ENCODE data around the gene SYTL1. TPM values are rescaled to one million over a fixed set of nuclear protein-coding genes. Genes with fewer than 3 reads are reported as not detected.

The SYTL1 gene
- total RNA-seq, 2 donors from 2014 or later, result 6.7 to 7.5 TPM

GRCh38 chr1:27332536-27333281 lies 9.1 kb upstream of the SYTL1 start:
- Histone ChIP-seq H3K36me3 (ENCODE audit: control insufficient read depth, insufficient read depth, low read length) (peaks cover 47% of the 10 kb centered on the region), H3K27ac (ENCODE audit: low read depth, low read length) (no peak overlapping the region), H3K9me3 (ENCODE audit: control insufficient read depth, low read length) (no peaks in the 10 kb centered on the region), H3K4me3 (ENCODE audit: low read length) (no peak overlapping the region), H3K4me1 (ENCODE audit: control insufficient read depth, insufficient read depth, low read length) (no peaks in the 10 kb centered on the region), H3K27me3 (ENCODE audit: control insufficient read depth, insufficient read depth, low read length, poor library complexity, severe bottlenecking) (no peaks in the 10 kb centered on the region), H3K9ac (ENCODE audit: extremely low read depth, low read length, poor library complexity, severe bottlenecking) (no peak overlapping the region)
- Mint-ChIP-seq H3K4me1 (no peaks in the 10 kb centered on the region), H3K36me3 (ENCODE audit: low read depth) (peaks cover 49% of the 10 kb centered on the region), H3K27ac (peak overlapping the region; percentile 13), H3K27me3 (ENCODE audit: insufficient read depth) (no peaks in the 10 kb centered on the region), H3K9me3 (no peaks in the 10 kb centered on the region), H3K4me3 (no peak overlapping the region)
- DNase-seq, result peak; percentile 90
- WGBS, 2 experiments (ENCODE audit: insufficient coverage in 1 of 2, insufficient read length in 1 of 2), result 76 to 89% methylated on average over 10 to 11 of the region's 11 CpGs
- TF ChIP-seq CTCF (conservative IDR thresholded peaks at IDR 0.05), result peak; percentile 97

GRCh38 chr1:27333717-27334279 lies 8.0 kb upstream of the SYTL1 start:
- DNase-seq, result peak; percentile 33
- Mint-ChIP-seq H3K27ac (no peak overlapping the region), H3K4me3 (no peak overlapping the region), H3K36me3 (ENCODE audit: low read depth) (peaks cover 49% of the 10 kb centered on the region), H3K4me1 (no peaks in the 10 kb centered on the region), H3K27me3 (ENCODE audit: insufficient read depth) (no peaks in the 10 kb centered on the region), H3K9me3 (no peaks in the 10 kb centered on the region)
- Histone ChIP-seq H3K27ac (ENCODE audit: low read depth, low read length) (no peak overlapping the region), H3K27me3 (ENCODE audit: control insufficient read depth, insufficient read depth, low read length, poor library complexity, severe bottlenecking) (no peaks in the 10 kb centered on the region), H3K36me3 (ENCODE audit: control insufficient read depth, insufficient read depth, low read length) (peaks cover 41% of the 10 kb centered on the region), H3K9ac (ENCODE audit: extremely low read depth, low read length, poor library complexity, severe bottlenecking) (no peak overlapping the region), H3K9me3 (ENCODE audit: control insufficient read depth, low read length) (no peaks in the 10 kb centered on the region), H3K4me3 (ENCODE audit: low read length) (no peak overlapping the region), H3K4me1 (ENCODE audit: control insufficient read depth, insufficient read depth, low read length) (no peaks in the 10 kb centered on the region)
- WGBS, 2 experiments (ENCODE audit: insufficient coverage in 1 of 2, insufficient read length in 1 of 2), result 95 to 97% methylated on average over 16 to 17 of the region's 17 CpGs
- TF ChIP-seq CTCF (conservative IDR thresholded peaks at IDR 0.05), result no peak

- no peak overlapping the region for H3K27ac ChIP-seq (ENCODE audit: low read depth, low read length)
- peaks cover 44% of the 10 kb centered on the region for H3K36me3 Mint-ChIP-seq (ENCODE audit: low read depth)
- DNase-seq, result peak; percentile 49
- no peaks in the 10 kb centered on the region for H3K27me3 Mint-ChIP-seq (ENCODE audit: insufficient read depth)
- peaks cover 39% of the 10 kb centered on the region for H3K36me3 ChIP-seq (ENCODE audit: control insufficient read depth, insufficient read depth, low read length)
- no peaks in the 10 kb centered on the region for H3K27me3 ChIP-seq (ENCODE audit: control insufficient read depth, insufficient read depth, low read length, poor library complexity, severe bottlenecking)
- H3K9me3 Mint-ChIP-seq, result no peaks in the 10 kb centered on the region
- H3K4me3 Mint-ChIP-seq, result no peak overlapping the region
- no peak overlapping the region for H3K27ac Mint-ChIP-seq
- no peak overlapping the region for H3K9ac ChIP-seq (ENCODE audit: extremely low read depth, low read length, poor library complexity, severe bottlenecking)
- peaks cover 8% of the 10 kb centered on the region for H3K4me1 Mint-ChIP-seq
- TF ChIP-seq CTCF (conservative IDR thresholded peaks at IDR 0.05), result no peak
- H3K4me1 ChIP-seq (ENCODE audit: control insufficient read depth, insufficient read depth, low read length), result no peaks in the 10 kb centered on the region
- 94 to 98% methylated on average over 8 to 17 of the region's 17 CpGs for WGBS, 2 experiments (ENCODE audit: insufficient coverage in 1 of 2, insufficient read length in 1 of 2)
- no peak overlapping the region for H3K4me3 ChIP-seq (ENCODE audit: low read length)
- no peaks in the 10 kb centered on the region for H3K9me3 ChIP-seq (ENCODE audit: control insufficient read depth, low read length)
Observed at GRCh38 chr1:27335506-27336422, 6.1 kb upstream of the SYTL1 start.
